Measurements from ENCODE around the gene TNS2. TPM values are rescaled to one million over a fixed set of nuclear protein-coding genes. Genes with fewer than 3 reads are reported as not detected.
"Not testable (repeated sequence)": the region's sequence is repeated elsewhere in the genome, so short reads cannot be mapped to it uniquely, and the experiment has no call there.

TNS2 gene
- total and polyA plus RNA-seq, 2 experiments from 2014 or later, result 1.8 to 6.9 TPM

GRCh38 chr12:53095596-53095895 is 45.7 kb downstream of the TNS2 start:
- H3K36me3 ChIP-seq (ENCODE audit: insufficient read depth); DNase-seq (ENCODE audit: low spot score); H3K4me2 ChIP-seq; H3K9me3 Mint-ChIP-seq; H4K20me1 ChIP-seq (replicated peaks; ENCODE audit: insufficient read depth); H3K4me3 ChIP-seq; H3K36me3 Mint-ChIP-seq (ENCODE audit: low read depth); H3K79me2 ChIP-seq (replicated peaks; ENCODE audit: insufficient read depth); H3K27ac Mint-ChIP-seq; ATAC-seq; H2AFZ ChIP-seq; H3K27ac ChIP-seq (ENCODE audit: low read depth); H3K9me2 ChIP-seq (ENCODE audit: insufficient read depth): not testable (repeated sequence)
- peaks cover 26% of the 10 kb centered on the region for H3K27me3 ChIP-seq (ENCODE audit: insufficient read depth)
- Mint-ChIP-seq H3K4me3 (peak overlapping the region; percentile 89; the same call in 1 of the 3 replicates), H3K4me1 (peaks cover 35% of the 10 kb centered on the region), H3K27me3 (ENCODE audit: insufficient read depth, low read depth, poor library complexity) (peaks cover 34% of the 10 kb centered on the region)
- H3F3A ChIP-seq (replicated peaks; ENCODE audit: low read depth), result peaks cover 23% of the 10 kb centered on the region
- peaks cover 26% of the 10 kb centered on the region for H3K4me1 ChIP-seq (ENCODE audit: insufficient read depth)

- DNase-seq (ENCODE audit: low spot score) (peak; percentile 58), ATAC-seq (peak; percentile 24)
- H3K27me3 Mint-ChIP-seq (ENCODE audit: insufficient read depth, low read depth, poor library complexity), result peaks cover 34% of the 10 kb centered on the region
- Histone ChIP-seq H3K27ac (ENCODE audit: low read depth) (no peak overlapping the region), H3K4me2 (peak overlapping the region; percentile 100), H3K4me3 (peak overlapping the region; percentile 96), H3K4me1 (ENCODE audit: insufficient read depth) (peaks cover 26% of the 10 kb centered on the region), H3K9me2 (ENCODE audit: insufficient read depth) (no peaks in the 10 kb centered on the region), H2AFZ (peak overlapping the region; percentile 95), H3K36me3 (ENCODE audit: insufficient read depth) (no peaks in the 10 kb centered on the region), H3K79me2 (replicated peaks; ENCODE audit: insufficient read depth) (no peaks in the 10 kb centered on the region), H3K27me3 (ENCODE audit: insufficient read depth) (peaks cover 26% of the 10 kb centered on the region), H4K20me1 (replicated peaks; ENCODE audit: insufficient read depth) (no peaks in the 10 kb centered on the region), H3F3A (replicated peaks; ENCODE audit: low read depth) (peaks cover 23% of the 10 kb centered on the region)
- no peaks in the 10 kb centered on the region; the same call in 2 of the 3 replicates for H3K36me3 Mint-ChIP-seq (ENCODE audit: low read depth)
- no peaks in the 10 kb centered on the region for H3K9me3 Mint-ChIP-seq
- peaks cover 35% of the 10 kb centered on the region for H3K4me1 Mint-ChIP-seq
- H3K27ac Mint-ChIP-seq, result no peak overlapping the region
- H3K4me3 Mint-ChIP-seq, result peak overlapping the region; percentile 89
- TF ChIP-seq STAT1 (IDR thresholded peaks at IDR 0.05; ENCODE audit: unreplicated experiment) (no peak), NANOG (IDR thresholded peaks at IDR 0.05; ENCODE audit: borderline replicate concordance) (no peak), ZNF331 (CRISPR knock-in tag; IDR thresholded peaks at IDR 0.05; ENCODE audit: low read depth) (no peak), CTCF (conservative IDR thresholded peaks at IDR 0.05; ENCODE audit: low read depth in 2 of 2) (no peak), CREB1 (CRISPR knock-in tag; IDR thresholded peaks at IDR 0.05; ENCODE audit: low read depth) (no peak), ZNF114 (CRISPR knock-in tag; IDR thresholded peaks at IDR 0.05) (no peak), ETS1 (IDR thresholded peaks at IDR 0.05) (no peak), ZNF462 (CRISPR knock-in tag; IDR thresholded peaks at IDR 0.05) (no peak), EZH2phosphoT487 (IDR thresholded peaks at IDR 0.05; ENCODE audit: unreplicated experiment) (no peak), POLR2AphosphoS5 (IDR thresholded peaks at IDR 0.05; ENCODE audit: low read depth) (no peak)
These were observed 46.4 kb downstream of the TNS2 start for GRCh38 chr12:53096089-53096741.

All from GM23338 (cell line).